Activated CD8-positive, alpha-beta T cell treated with anti-CD3 and anti-CD28 coated beads for 36 hours (primary cell): ENCODE measurements around the gene SVEP1. TPM values are rescaled to one million over a fixed set of nuclear protein-coding genes. Genes with fewer than 3 reads are reported as not detected.

ENCODE experiments used
- ATAC-seq: fragments of 200-7000 bp; cut with Tn5 transposase; one replicate; pipeline ENCODE4 v1.10.0; 2021; ENCODE audit warnings: mild to moderate bottlenecking, moderate library complexity
- CTCF ChIA-PET: fragments of 350-600 bp; sonication (Branson Sonifier 250); formaldehyde crosslinking; loops from one replicate; lab custom pipeline; 2021; ENCODE audit warnings: antibody characterized with exemption; lab: Charles Lee
- POLR2A ChIA-PET: fragments of 350-600 bp; sonication (Branson Sonifier 250); formaldehyde crosslinking; loops from one replicate; lab custom pipeline; 2021; ENCODE audit warnings: antibody characterized with exemption; lab: Charles Lee
- DNase-seq: peaks from one replicate; pipeline ENCODE4 v3.0.0-alpha.2; 2020
- H3K27ac Mint-ChIP-seq: one replicate; pipeline ENCODE4 v1.8.0; 2021; ENCODE audit warnings: mild to moderate bottlenecking, mixed read lengths
- H3K27me3 Mint-ChIP-seq: one replicate; pipeline ENCODE4 v1.8.0; 2021; ENCODE audit warnings: mixed read lengths
- H3K36me3 Mint-ChIP-seq: one replicate; pipeline ENCODE4 v1.8.0; 2021; ENCODE audit warnings: low read depth, mixed read lengths
- H3K4me1 Mint-ChIP-seq: one replicate; pipeline ENCODE4 v1.8.0; 2021; ENCODE audit warnings: low read depth, mixed read lengths
- H3K4me3 Mint-ChIP-seq: one replicate; pipeline ENCODE4 v1.8.0; 2021; ENCODE audit warnings: mild to moderate bottlenecking, moderate library complexity, mixed read lengths
- H3K9me3 Mint-ChIP-seq: one replicate; pipeline ENCODE4 v1.8.0; 2021; ENCODE audit warnings: mixed read lengths
- intact Hi-C: fragments of 100-400 bp; cut with micrococcal nuclease; formaldehyde crosslinking; loops from one replicate; pipeline ENCODE4 v1.10.0; 2022
- total RNA-seq, 2 experiments: library from RNA; stranded (reverse); gene quantifications; one replicate each; pipeline ENCODE4 v1.2.3, GENCODE V29; 2021
- TF ChIP-seq, protein P1 (sequence below): fragments of 200-600 bp; IDR thresholded peaks from one replicate; pipeline ENCODE4 v1.8.0; 2022; ENCODE audit warnings: antibody characterized with exemption, mild to moderate bottlenecking

The SVEP1 gene
- total RNA-seq, 2 experiments from 2014 or later, result not detected

DNA sequence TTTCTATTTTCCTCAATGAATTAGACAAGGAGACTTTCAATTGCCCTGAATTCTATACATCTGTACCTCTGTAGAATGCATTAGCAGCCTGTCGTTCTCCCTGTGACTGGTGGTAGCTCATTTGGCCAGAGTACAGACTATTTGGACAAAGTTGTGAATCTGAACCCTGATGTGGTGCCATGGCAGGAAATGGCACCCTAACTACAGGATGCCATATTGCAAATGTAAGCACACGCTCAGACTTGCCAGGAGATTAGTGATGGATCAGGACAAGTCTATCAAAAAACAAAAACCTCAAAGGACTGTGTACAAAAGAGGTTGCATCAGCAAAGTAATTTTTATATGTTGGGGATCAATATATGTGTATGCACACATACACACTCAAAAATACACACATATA, 58.3 kb downstream of the SVEP1 start:
- intact Hi-C loops, result no loop called here
- POLR2A ChIA-PET, result no interaction called here
- Mint-ChIP-seq H3K27ac (no peak overlapping the region), H3K27me3 (no peaks in the 10 kb centered on the region), H3K4me1 (no peaks in the 10 kb centered on the region), H3K4me3 (no peak overlapping the region), H3K9me3 (no peaks in the 10 kb centered on the region), H3K36me3 (no peaks in the 10 kb centered on the region)
- CTCF ChIA-PET, result interaction anchor here (1.1 kb wide), 1 partner anchor 9 kb away, joined by 3 read pairs; no protein-coding TSS in a partner anchor
- no peak for DNase-seq
- TF ChIP-seq, protein P1, sequence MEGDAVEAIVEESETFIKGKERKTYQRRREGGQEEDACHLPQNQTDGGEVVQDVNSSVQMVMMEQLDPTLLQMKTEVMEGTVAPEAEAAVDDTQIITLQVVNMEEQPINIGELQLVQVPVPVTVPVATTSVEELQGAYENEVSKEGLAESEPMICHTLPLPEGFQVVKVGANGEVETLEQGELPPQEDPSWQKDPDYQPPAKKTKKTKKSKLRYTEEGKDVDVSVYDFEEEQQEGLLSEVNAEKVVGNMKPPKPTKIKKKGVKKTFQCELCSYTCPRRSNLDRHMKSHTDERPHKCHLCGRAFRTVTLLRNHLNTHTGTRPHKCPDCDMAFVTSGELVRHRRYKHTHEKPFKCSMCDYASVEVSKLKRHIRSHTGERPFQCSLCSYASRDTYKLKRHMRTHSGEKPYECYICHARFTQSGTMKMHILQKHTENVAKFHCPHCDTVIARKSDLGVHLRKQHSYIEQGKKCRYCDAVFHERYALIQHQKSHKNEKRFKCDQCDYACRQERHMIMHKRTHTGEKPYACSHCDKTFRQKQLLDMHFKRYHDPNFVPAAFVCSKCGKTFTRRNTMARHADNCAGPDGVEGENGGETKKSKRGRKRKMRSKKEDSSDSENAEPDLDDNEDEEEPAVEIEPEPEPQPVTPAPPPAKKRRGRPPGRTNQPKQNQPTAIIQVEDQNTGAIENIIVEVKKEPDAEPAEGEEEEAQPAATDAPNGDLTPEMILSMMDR, result no peak
- ATAC-seq, result no peak

DNA sequence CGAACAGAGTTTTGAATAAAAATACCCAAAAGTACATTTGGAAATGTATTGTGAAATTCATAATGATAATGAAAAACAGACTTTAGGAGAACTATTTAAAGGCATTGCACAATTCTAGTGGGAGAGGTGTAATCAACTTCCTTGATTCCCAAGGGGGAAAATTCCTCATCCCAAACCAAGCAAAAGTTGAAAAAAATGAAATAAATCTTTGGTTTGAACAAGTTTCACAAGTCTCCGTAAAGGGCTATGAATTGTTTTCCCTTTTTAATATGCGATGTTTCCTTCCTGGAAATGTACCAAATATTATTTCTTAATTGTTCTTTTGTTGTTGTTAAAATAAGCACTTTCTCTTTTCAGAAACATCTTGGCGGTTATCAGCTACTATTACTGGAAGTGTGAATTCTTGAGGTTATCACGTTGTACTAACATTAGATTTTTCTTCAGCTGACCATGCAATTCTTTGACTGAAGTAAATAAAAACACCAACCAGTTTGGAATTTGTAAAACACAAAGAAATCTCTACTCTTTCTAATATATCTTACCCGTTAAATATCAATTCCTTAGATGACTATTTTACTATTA, 59.3 kb downstream of the SVEP1 start:
- intact Hi-C loops, result no loop called here
- ATAC-seq (no peak), DNase-seq (no peak)
- ChIA-PET POLR2A (no interaction called here), CTCF (no interaction called here)
- Mint-ChIP-seq H3K9me3 (no peaks in the 10 kb centered on the region), H3K4me1 (no peaks in the 10 kb centered on the region), H3K27ac (no peak overlapping the region), H3K27me3 (no peaks in the 10 kb centered on the region), H3K4me3 (no peak overlapping the region), H3K36me3 (no peaks in the 10 kb centered on the region)
- TF ChIP-seq, protein P1, result no peak

DNA sequence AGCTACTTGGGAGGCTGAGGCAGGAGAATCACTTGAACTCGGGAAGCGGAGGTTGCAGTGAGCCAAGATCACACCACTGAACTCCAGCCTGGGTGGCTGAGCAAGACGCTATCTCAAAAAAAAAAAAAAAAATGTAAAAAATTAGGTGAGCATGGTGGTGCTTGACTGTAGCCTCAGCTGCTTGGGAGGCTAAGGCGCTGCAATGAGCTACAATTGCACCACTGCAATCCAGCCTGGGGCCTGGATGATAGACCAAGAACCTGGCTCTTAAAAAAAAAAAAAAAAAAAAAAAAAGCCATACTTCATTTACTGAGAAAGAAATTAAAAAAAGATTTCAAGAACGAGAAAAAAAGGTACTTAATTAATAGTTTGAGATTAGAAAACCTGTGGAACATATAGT, 62.1 kb downstream of the SVEP1 start:
- no peaks in the 10 kb centered on the region for H3K4me1 Mint-ChIP-seq
- H3K9me3 Mint-ChIP-seq, result no peaks in the 10 kb centered on the region
- no peak for ATAC-seq
- intact Hi-C loops, result no loop called here
- ChIA-PET CTCF (no interaction called here), POLR2A (no interaction called here)
- DNase-seq, result no peak
- no peak overlapping the region for H3K27ac Mint-ChIP-seq
- H3K4me3 Mint-ChIP-seq, result no peak overlapping the region
- TF ChIP-seq, protein P1, result no peak
- peaks cover under 1% of the 10 kb centered on the region for H3K27me3 Mint-ChIP-seq
- H3K36me3 Mint-ChIP-seq, result no peaks in the 10 kb centered on the region

DNA sequence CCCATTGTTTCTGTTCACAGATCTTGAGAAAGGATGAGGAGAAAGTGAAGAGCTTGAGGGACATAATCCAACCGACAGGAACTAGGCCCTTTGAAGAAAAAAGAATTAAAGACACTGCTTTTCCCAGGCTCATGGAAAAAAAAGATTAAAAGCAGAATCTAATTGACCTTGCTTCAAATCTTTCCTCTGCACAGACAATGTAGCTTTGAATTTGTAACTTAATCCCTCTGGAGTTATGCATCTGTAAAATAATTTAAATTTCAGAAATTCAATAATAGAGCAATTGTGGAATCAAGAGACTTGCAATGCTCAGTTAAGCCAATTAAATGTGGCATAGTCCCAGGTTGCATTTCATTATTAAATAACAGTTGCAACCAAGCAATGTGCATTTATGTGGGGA, 64.6 kb downstream of the SVEP1 start:
- ChIA-PET POLR2A (no interaction called here), CTCF (no interaction called here)
- Mint-ChIP-seq H3K4me3 (no peak overlapping the region), H3K27ac (no peak overlapping the region), H3K27me3 (peaks cover 3% of the 10 kb centered on the region), H3K36me3 (no peaks in the 10 kb centered on the region), H3K4me1 (no peaks in the 10 kb centered on the region), H3K9me3 (no peaks in the 10 kb centered on the region)
- ATAC-seq (no peak), DNase-seq (no peak)
- intact Hi-C loops, result no loop called here
- TF ChIP-seq, protein P1, result no peak

DNA sequence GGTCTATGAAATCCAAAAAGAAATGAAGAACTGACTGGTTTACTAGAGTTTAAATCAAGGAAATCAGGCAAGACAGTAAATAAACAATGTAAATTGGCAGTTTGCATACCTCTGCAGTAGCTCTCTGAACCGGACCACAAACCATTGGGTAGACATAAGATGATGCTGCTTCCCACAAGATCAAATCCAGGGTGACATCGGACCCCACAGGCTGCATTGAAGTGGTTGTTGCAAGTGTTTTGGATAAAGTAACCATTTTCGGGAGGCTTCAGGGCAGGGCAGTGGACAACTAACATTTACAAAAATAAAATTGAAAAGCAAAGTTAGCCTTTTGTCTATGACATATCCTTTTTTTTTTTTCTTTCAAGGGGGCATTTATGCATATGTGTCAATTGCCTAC, 66.7 kb downstream of the SVEP1 start:
- H3K9me3 Mint-ChIP-seq, result no peaks in the 10 kb centered on the region
- ChIA-PET POLR2A (no interaction called here), CTCF (no interaction called here)
- ATAC-seq, result no peak
- no peak for DNase-seq
- H3K27ac Mint-ChIP-seq, result no peak overlapping the region
- H3K36me3 Mint-ChIP-seq, result no peaks in the 10 kb centered on the region
- intact Hi-C loops, result no loop called here
- H3K27me3 Mint-ChIP-seq, result peaks cover 3% of the 10 kb centered on the region
- TF ChIP-seq, protein P1, result no peak
- no peak overlapping the region for H3K4me3 Mint-ChIP-seq
- no peaks in the 10 kb centered on the region for H3K4me1 Mint-ChIP-seq
